B cell (primary cell): ENCODE results near the gene PPP2R2D.

Source experiments
- CTCF ChIP-seq: fragments of 200-600 bp; IDR thresholded peaks from one replicate; pipeline ENCODE4 v1.8.0; 2022; ENCODE audit warnings: antibody characterized with exemption, mild to moderate bottlenecking
- EZH2 ChIP-seq: IDR thresholded peaks from 2 replicates; pipeline ENCODE4 v1.6.1; 2012; ENCODE audit warnings: borderline replicate concordance, low read depth, mild to moderate bottlenecking, moderate library complexity, low read length; ENCODE audit not compliant: insufficient read depth, poor library complexity, severe bottlenecking

GRCh38 chr10:131998050-131998844 lies 97.4 kb downstream of the PPP2R2D start:
- TF ChIP-seq CTCF (no peak), EZH2 (no peak)
